ENCODE measurements around the gene ZNF784. TPM values are rescaled to one million over a fixed set of nuclear protein-coding genes. Genes with fewer than 3 reads are reported as not detected.

The ZNF784 gene
- total and polyA plus RNA-seq, 2 of the 13 experiments (the other 11 are each of a cell fraction or from before 2014, with no cell fraction given): 4.1 to 4.2 TPM

DNA sequence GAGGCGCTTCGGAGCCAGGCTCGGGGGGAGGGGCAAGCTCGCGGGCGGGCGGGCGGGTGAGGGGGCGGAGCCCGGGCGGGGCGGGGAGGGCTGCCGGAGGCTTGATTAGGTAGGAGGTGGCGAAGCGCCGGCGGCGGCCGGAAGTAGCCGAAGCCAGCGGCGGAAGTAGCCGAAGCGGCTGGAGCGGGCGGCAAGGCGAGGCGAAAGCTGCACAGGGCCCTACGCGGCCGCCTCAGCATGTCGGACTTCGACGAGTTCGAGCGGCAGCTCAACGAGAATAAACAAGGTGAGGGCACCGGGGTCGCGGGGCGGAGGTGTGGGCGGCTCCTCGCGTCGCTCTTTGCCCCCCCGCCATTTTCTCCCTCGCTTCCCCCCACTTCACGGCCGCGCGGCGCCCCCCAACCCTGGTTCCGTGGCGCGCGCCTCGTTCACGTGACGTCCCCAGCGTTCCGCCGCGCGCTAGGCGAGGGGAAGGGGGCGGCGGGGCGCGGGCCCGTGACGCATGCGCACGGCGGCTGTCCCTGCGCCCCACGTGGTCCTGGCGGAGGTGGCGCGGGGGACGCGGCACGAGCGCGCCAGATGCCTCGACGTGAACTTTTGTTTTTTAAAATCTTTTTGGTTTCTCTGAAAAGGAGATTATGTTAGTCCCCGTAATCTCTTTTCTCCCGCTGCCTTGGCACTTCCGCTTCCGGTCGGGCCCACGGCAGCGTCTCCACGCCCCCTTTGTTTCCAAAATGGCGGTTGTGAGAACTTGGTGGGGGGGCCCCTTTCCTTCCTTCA lies 30.7 kb upstream of the ZNF784 start, which contains the start of gene U2AF2 (continued):
- TF ChIP-seq TBX3 (IDR thresholded peaks at IDR 0.05; ENCODE audit: borderline replicate concordance): no peak

DNA sequence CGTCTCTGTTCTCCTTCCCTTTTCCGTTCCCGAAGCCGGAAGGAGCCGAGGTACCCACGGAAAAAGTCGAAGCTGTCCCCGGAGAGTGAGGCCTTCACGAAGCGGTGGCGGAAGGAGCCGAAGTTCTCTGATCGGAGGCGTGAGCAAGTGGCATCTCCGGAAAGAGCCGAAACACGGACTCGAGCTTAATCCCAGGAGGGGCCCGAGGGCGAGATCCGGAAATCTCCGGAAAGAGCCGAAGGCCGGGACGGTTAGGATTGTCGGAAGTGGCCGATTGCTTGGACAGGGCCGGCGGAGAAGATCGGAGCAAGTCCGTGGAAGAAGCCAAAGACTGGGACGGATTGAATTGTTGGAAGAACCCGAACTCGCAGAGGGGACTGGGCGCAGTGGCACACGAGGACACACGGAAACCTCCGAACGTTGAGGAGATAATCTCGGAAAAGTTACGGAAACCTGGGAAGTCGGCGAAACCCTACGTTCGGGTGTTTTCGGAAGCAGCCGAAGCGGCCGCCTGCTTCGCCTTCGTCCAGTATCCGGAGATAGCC lies 30.0 kb upstream of the ZNF784 start:
- in situ Hi-C loops (cut with HindIII; ENCODE audit: extremely low pct_ligation_motif_present, low pct_unique_long_range_greater_than_20kb): no loop called here
- no TSS peak for BruUV-seq (replicated peaks)
- CTCF ChIA-PET (ENCODE audit: low intra/inter-chr PET ratio, low total read pairs): interaction anchor here (0.7 to 2.3 kb wide), 4 partner anchors 9 to 22 kb away, joined by 3 to 21 read pairs (median 6); no protein-coding TSS in a partner anchor
- TF ChIP-seq ZNF446 (CRISPR knock-in tag; IDR thresholded peaks at IDR 0.05) (no peak), KDM3A (CRISPR knock-in tag; IDR thresholded peaks at IDR 0.05; ENCODE audit: low read depth) (no peak), NR2F2 (IDR thresholded peaks at IDR 0.05; ENCODE audit: borderline replicate concordance, low read depth) (no peak), ZNF451 (CRISPR knock-in tag; IDR thresholded peaks at IDR 0.05) (no peak), HNRNPLL (IDR thresholded peaks at IDR 0.05; ENCODE audit: low read depth, low read length, poor library complexity, severe bottlenecking) (peak; percentile 19), POLR2G (IDR thresholded peaks at IDR 0.05; ENCODE audit: low read depth, low read length) (peak; percentile 14), KAT7 (CRISPR knock-in tag; IDR thresholded peaks at IDR 0.05; ENCODE audit: borderline replicate concordance) (no peak), ZNF674 (CRISPR knock-in tag; IDR thresholded peaks at IDR 0.05; ENCODE audit: low read depth) (no peak), PRPF4 (IDR thresholded peaks at IDR 0.05; ENCODE audit: low read depth, low read length, poor library complexity, severe bottlenecking) (no peak)
- TF ChIP-seq, protein P1, sequence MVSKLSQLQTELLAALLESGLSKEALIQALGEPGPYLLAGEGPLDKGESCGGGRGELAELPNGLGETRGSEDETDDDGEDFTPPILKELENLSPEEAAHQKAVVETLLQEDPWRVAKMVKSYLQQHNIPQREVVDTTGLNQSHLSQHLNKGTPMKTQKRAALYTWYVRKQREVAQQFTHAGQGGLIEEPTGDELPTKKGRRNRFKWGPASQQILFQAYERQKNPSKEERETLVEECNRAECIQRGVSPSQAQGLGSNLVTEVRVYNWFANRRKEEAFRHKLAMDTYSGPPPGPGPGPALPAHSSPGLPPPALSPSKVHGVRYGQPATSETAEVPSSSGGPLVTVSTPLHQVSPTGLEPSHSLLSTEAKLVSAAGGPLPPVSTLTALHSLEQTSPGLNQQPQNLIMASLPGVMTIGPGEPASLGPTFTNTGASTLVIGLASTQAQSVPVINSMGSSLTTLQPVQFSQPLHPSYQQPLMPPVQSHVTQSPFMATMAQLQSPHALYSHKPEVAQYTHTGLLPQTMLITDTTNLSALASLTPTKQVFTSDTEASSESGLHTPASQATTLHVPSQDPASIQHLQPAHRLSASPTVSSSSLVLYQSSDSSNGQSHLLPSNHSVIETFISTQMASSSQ (IDR thresholded peaks at IDR 0.05; ENCODE audit: low read depth): no peak
- TF ChIP-seq, protein P1 (CRISPR knock-in tag; IDR thresholded peaks at IDR 0.05; ENCODE audit: borderline replicate concordance): no peak
- TF ChIP-seq, protein P2, sequence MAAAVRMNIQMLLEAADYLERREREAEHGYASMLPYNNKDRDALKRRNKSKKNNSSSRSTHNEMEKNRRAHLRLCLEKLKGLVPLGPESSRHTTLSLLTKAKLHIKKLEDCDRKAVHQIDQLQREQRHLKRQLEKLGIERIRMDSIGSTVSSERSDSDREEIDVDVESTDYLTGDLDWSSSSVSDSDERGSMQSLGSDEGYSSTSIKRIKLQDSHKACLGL (CRISPR knock-in tag; IDR thresholded peaks at IDR 0.05): 0 out of 2 replicates have a peak, but pooled peaks have one; percentile 11
- TF ChIP-seq, protein P3, sequence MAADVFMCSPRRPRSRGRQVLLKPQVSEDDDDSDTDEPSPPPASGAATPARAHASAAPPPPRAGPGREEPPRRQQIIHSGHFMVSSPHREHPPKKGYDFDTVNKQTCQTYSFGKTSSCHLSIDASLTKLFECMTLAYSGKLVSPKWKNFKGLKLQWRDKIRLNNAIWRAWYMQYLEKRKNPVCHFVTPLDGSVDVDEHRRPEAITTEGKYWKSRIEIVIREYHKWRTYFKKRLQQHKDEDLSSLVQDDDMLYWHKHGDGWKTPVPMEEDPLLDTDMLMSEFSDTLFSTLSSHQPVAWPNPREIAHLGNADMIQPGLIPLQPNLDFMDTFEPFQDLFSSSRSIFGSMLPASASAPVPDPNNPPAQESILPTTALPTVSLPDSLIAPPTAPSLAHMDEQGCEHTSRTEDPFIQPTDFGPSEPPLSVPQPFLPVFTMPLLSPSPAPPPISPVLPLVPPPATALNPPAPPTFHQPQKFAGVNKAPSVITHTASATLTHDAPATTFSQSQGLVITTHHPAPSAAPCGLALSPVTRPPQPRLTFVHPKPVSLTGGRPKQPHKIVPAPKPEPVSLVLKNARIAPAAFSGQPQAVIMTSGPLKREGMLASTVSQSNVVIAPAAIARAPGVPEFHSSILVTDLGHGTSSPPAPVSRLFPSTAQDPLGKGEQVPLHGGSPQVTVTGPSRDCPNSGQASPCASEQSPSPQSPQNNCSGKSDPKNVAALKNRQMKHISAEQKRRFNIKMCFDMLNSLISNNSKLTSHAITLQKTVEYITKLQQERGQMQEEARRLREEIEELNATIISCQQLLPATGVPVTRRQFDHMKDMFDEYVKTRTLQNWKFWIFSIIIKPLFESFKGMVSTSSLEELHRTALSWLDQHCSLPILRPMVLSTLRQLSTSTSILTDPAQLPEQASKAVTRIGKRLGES (CRISPR knock-in tag; IDR thresholded peaks at IDR 0.05; ENCODE audit: borderline replicate concordance): no peak

More for the DNA sequence above, 30.0 kb upstream of the ZNF784 start:
- H2AFZ ChIP-seq (ENCODE audit: low read length): peak overlapping the region; percentile 84
- peak overlapping the region; percentile 99 for H3K27ac ChIP-seq (ENCODE audit: extremely low read length, insufficient read depth, low read length)
- DNase-seq (ENCODE audit: low spot score) (peak; percentile 99), ATAC-seq (peak; percentile 85), FAIRE-seq (peak; percentile 97)
- peaks cover 42% of the 10 kb centered on the region for H3K79me2 ChIP-seq (ENCODE audit: insufficient read depth, low read length)
- H3K9ac ChIP-seq (ENCODE audit: insufficient read depth, low read depth, low read length): peak overlapping the region; percentile 99
- peaks cover 2 to 4% of the 10 kb centered on the region in 2 experiments for H3K36me3 ChIP-seq (replicated peaks in 1 of 2; ENCODE audit: control insufficient read depth in 1 of 2, insufficient read depth in 2 of 2, low read length in 2 of 2)
- POLR2A ChIA-PET: interaction anchor here (0.7 to 2.1 kb wide), 27 partner anchors 10 to 1465 kb away, joined by 3 to 27 read pairs (median 5); partner anchors contain the start of genes EPN1, FIZ1, HSPBP1 and ISOC2
- peaks cover 26% of the 10 kb centered on the region for H3K4me1 ChIP-seq (ENCODE audit: insufficient read depth, low read length)
- intact Hi-C loops (cut with micrococcal nuclease; ENCODE audit: unreplicated experiment): no loop called here
- no peaks in the 10 kb centered on the region for H3K9me3 ChIP-seq (ENCODE audit: low read length)
- no peaks in the 10 kb centered on the region; a peak in 1 of 5 replicates for H3K27me3 ChIP-seq (ENCODE audit: control insufficient read depth in 1 of 2, insufficient read depth in 2 of 2, low read length in 2 of 2)
- under 1% methylated on average over 40 of the region's 52 CpGs for WGBS (ENCODE audit: low lambda C conversion rate)
- peak overlapping the region; percentile 85 to 99 (median 97) for H3K4me3 ChIP-seq (replicated peaks in 1 of 3; ENCODE audit: insufficient read depth in 1 of 3, low read depth in 2 of 3, low read length in 3 of 3)
- peaks cover 40% of the 10 kb centered on the region for H4K20me1 ChIP-seq (ENCODE audit: insufficient read depth, low read length)
- H3K4me2 ChIP-seq (ENCODE audit: low read depth, low read length): peak overlapping the region; percentile 91

Measured in HepG2 (cell line).